GM18507 (cell line): ENCODE measurements around the gene FA2H.
"Not testable (repeated sequence)": the region's sequence is repeated elsewhere in the genome, so short reads cannot be mapped to it uniquely, and the experiment has no call there.

Experiments
- DNase-seq: peaks from one replicate; pipeline ENCODE4 v3.0.0; 2011; ENCODE audit warnings: low read depth; ENCODE audit not compliant: insufficient read length; ENCODE audit errors: extremely low spot score
- FAIRE-seq: peaks from 2 replicates; lab custom pipeline; 2011; peaks lifted over from hg19 to GRCh38; lab: Jason Lieb, UNC

The FA2H gene

DNA sequence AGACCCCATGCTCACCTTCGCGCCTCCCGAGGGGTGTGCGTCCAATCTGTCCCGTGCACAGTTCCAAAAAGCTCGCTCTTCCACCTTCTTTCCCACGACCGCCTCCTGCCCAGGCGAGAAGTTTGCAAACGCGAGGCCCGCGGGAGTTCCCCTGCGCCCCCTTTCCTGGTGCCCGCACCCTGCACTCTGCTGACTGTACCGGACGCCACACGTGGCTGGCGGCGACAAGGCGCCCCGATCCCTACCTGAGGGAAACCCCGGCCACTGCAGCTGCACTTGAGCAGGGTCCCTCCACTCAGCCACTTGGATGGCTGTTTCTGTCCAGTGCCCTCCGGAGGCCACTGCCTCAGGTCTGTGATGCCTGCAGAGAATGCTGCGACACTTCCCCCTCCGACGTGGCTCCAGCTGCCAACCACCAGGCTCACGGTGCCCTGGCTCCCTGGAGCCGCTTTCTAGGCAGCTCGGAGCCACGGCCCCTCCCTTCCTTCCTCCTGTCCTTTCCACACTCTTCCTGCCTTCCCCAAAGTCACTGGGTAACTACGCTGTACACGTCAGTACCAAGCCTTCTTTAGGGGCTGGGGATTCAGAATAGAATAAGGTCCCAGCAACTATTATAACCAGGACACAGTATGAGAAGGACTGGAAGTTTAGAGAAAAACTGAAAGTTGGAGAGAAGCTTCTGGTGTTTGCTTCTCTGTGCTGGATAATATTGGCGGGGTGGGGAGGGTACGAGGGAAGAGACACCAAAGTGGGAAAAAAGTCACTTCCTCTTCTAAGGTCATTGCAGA lies 74.0 kb downstream of the FA2H start, which contains the start of gene MLKL:
TSS of gene MLKL (minus strand) at position 425 of the 788 bp plus-strand sequence. CDS start 5,105 bp downstream, outside the sequence.
- DNase-seq (peak; percentile 37), FAIRE-seq (no peak)

DNA sequence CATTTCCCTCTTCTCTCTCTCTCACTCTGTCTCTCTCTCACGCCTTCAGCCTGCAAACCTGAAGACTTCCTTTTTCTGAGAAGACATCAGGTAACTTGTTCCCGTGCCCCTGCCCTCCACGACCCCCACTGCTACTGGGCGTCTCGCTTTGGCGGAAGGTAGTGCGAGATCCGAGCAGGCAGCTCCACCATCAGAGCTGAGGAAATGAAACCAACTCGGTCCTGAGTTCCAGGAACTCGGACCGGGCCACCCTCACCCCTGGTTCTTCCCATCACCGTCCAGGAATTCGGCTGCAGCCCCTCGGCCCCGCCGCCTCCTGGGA lies 74.5 kb downstream of the FA2H start:
- FAIRE-seq, result no peak
- DNase-seq, result peak; percentile 14

GRCh38 chr16:74699666-74700065 lies 75.0 kb downstream of the FA2H start:
- FAIRE-seq (no peak), DNase-seq (no peak)

DNA sequence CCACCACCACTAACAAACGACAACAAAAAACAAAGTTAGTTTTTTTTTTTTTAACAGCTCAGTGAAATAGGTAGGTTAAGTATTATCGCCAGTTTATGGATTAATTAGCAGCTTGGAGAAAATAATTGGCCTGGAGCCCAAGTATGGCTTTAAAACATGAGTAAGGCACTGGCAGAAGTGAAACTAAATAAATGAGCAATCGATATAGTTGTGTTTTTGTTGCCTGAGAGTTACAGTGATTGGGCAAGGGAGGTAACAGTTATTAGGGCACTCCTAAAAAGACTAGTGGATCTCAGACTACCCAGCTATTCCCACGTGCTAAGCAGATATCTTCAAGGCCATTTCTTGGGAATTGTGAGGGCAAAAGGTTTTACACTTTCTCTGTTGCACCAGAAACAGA lies 76.4 kb downstream of the FA2H start:
- FAIRE-seq (peak; percentile 15), DNase-seq (peak; percentile 20)

GRCh38 chr16:74695450-74696422 lies 78.9 kb downstream of the FA2H start:
- FAIRE-seq (peak; percentile 87), DNase-seq (peak; percentile 68)

DNA sequence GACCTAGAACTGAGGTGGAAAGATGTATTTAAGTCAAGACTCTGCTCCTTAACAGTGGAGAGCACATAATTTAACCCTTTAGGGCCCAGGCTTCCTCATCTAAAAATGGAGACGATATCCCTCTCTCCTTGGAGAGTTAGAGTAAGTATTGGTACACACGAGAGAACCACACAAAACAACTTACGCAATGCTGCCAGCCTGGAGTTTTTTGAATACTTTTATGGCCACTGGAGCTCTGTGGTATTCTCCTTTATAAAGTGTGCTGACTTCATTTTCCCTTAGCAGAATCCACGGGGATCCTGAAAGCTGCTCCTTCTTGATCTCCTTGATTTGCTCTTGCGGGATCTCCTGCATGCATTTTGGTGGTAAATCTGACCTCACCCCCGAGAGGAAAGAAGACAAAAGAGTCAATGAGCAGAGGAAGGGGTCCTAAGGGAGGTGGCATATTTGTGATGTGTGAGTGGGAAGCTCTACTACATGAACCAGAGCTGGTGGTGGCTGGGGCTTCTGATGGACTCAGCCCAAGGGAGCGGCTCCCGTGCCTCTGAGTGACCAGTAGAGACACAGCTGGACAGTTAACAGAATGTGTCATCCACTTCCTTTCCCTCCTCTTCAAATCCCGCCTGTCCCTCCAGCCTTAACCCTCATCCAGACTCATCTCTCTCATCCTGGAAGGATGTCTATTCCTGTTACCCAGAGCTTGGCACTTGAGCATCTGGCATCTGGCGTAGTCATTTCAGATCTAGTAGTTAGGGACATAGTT lies 83.3 kb downstream of the FA2H start:
- FAIRE-seq (no peak), DNase-seq (no peak)

- no peak for DNase-seq
- FAIRE-seq, result no peak
Observed at GRCh38 chr16:74682556-74682955, 92.1 kb downstream of the FA2H start.

GRCh38 chr16:74680681-74681080 lies 93.9 kb downstream of the FA2H start:
- DNase-seq, result no peak
- no peak for FAIRE-seq

DNA sequence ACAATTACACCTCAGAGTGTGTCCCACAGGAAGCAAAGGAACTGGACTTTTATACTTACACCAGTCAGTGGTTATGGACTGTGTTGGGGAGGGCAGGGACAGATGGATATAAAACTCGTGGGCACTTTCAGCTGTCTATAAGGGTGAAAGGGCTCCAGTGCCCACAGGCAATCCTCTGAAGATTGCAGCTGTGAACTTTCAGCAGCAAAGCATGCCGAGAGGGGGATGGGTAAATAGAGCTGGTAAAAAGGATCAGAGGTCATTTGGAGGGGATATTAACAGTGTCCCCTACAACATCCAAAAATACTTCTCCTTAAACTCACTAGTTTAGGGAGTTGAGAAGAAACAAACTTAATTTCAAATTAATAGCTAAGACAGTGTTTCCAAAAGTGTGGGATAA lies 94.6 kb downstream of the FA2H start:
- FAIRE-seq (no peak), DNase-seq (no peak)

GRCh38 chr16:74677868-74678267 lies 96.8 kb downstream of the FA2H start:
- FAIRE-seq (no peak), DNase-seq (no peak)

- no peak for FAIRE-seq
- DNase-seq, result no peak
Observed at GRCh38 chr16:74673876-74674275, 100.7 kb downstream of the FA2H start.

- not testable (repeated sequence) for FAIRE-seq
Observed at GRCh38 chr16:74668877-74669276, 105.7 kb downstream of the FA2H start.

GRCh38 chr16:74667255-74667700 lies 107.3 kb downstream of the FA2H start:
- FAIRE-seq, result no peak
- DNase-seq, result no peak

More at GRCh38 chr16:74668877-74669276, 105.7 kb downstream of the FA2H start:
- DNase-seq, result not testable (repeated sequence)

- DNase-seq (peak; percentile 98), FAIRE-seq (peak; percentile 98)
Observed at GRCh38 chr16:74666425-74667254, 108.0 kb downstream of the FA2H start, which contains the start of gene RFWD3. Gene RFWD3 (minus strand): TSS chr16:74666877. CDS start chr16:74661449, 5,428 bp downstream.

- FAIRE-seq (no peak), DNase-seq (no peak)
Observed at GRCh38 chr16:74666010-74666421, 108.6 kb downstream of the FA2H start.
